GM12874 (cell line): Measurements from ENCODE around the gene YRDC.

Experiments
- CTCF ChIP-seq: IDR thresholded peaks from 2 replicates; pipeline ENCODE4 v1.5.1; 2011; ENCODE audit warnings: low read depth, mild to moderate bottlenecking, control low read depth, low read length, moderate library complexity; ENCODE audit not compliant: insufficient read depth

Gene YRDC

DNA sequence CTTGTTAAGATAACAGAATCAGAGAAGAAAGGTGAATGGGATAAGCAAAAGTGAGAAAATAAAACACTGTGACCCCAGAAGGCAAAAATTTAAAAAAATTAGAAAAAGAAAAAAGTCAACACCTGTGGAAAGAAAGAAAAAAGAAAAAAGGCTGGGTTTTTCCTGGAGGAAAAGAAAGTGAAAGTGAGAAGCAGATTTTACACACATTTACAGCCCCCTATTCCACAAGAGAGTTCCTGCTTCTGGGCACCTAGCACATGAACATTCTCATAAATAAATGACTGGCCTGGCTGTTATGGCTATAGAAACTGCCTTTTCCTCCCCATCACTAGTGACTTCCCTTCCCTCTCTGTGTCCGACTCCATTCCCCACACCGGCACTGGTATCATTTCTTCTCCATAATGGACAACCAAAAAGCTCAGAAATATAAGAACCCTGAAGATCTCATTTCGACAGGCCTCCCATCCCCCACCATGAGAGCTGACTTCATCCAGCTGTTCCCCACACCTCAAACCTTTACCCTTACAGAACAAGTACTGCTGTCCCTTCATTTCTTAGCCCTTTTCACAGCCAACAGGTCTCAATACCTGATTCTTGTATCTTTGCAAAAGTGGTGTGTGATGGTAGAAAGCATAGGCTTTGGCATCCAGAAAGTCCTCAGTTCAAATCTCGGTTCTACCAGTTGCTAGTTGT is 38.8 kb upstream of the YRDC start:
- TF ChIP-seq CTCF = no peak

GRCh38 chr1:37845786-37846185 is 37.8 kb upstream of the YRDC start:
- no peak for TF ChIP-seq CTCF

GRCh38 chr1:37845049-37845646 is 37.1 kb upstream of the YRDC start:
- no peak for TF ChIP-seq CTCF

GRCh38 chr1:37844536-37844935 is 36.5 kb upstream of the YRDC start:
- TF ChIP-seq CTCF = no peak

DNA sequence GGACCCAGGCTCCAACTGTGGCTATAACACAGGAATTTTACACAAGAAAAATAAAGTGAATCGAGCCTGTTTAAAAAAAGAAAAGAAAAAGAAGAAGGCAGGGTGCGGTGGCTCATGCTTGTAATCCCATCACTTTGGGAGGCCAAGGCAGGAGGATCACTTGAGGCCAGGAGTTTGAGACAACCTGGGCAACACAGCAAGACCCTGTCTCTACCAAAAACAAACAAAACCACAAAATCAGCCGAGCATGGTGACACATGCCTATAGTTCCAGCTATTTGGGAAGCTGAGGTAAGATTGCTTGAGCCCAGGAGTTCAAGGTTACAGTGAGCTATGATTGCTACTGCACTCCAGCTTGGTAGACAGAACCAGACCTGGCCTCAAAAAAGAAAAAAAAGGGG is 33.6 kb upstream of the YRDC start:
- TF ChIP-seq CTCF = no peak

DNA sequence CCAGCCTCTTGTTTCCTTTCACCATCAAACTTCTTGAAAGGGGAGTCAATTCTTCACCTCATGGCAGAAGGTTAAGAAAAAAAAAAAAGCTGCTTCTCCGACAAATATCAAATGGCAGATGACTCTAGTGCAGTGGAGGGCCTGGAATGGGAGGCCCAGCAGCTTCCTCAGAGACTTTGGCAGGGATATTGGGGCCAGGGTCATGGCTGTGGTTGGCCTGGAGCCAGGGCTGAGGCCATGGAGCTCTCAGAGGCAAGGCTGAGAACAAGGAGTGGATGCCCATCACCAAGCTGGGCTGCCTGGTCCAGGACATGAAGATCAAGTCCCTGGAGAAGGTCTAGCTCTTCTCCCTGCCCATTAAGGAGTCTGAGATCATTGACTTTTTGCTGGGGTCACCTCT is 32.7 kb upstream of the YRDC start:
- TF ChIP-seq CTCF = no peak

DNA sequence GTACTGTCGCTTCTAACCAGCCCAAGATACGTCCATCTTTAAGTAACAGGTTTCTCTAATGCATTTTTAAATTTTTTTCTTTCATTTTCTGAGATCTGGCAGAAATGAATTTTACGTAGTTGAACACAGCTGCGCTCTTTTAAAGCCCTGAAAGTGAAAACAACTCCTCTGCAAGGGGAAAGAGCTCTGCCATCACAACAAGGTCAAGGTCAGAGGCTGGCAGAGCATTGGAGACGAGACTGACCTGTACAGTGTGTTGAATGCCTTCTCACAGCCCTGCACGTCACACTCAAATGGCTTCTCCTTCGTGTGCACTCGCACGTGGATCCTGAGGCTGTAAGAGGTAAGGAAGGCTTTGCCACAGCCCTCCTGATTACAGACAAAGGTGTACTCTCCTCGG is 31.7 kb upstream of the YRDC start:
- no peak for TF ChIP-seq CTCF
